ENCODE results near the gene APP.

Gene APP

DNA sequence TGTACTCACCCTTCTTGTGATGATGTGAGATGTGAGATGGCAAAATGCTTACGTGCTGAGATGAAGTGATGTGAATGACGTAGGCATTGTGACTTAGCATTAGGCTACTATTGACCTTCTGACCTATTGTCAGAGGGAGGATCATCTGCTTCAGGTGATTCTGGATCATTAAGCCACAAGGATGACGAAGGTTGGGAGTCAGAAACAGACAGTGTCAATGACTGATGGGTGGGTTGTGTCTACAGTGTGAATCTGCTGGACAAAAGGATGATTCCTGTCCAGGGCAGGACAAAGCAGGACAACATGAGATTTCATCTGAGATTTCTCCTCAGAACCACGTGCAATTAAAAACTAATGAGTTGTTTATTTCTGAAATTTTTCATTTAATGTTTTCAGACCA lies 306.8 kb downstream of the APP start:
- Histone ChIP-seq H3K4me1 (no peaks in the 10 kb centered on the region), H3K36me3 (no peaks in the 10 kb centered on the region), H3K9me3 (no peaks in the 10 kb centered on the region), H3K4me3 (ENCODE audit: low read depth, low read length) (no peak overlapping the region), H3K27me3 (no peaks in the 10 kb centered on the region)
- no peak for TF ChIP-seq CTCF (IDR thresholded peaks at IDR 0.05; ENCODE audit: low read depth, low read length)
- no peak for DNase-seq

- Histone ChIP-seq H3K9me3 (no peaks in the 10 kb centered on the region), H3K4me1 (no peaks in the 10 kb centered on the region), H3K36me3 (no peaks in the 10 kb centered on the region), H3K27me3 (no peaks in the 10 kb centered on the region), H3K4me3 (ENCODE audit: low read depth, low read length) (no peak overlapping the region)
- TF ChIP-seq CTCF (IDR thresholded peaks at IDR 0.05; ENCODE audit: low read depth, low read length), result no peak
- no peak for DNase-seq
Observed at GRCh38 chr21:25863031-25863430, 307.5 kb downstream of the APP start.

DNA sequence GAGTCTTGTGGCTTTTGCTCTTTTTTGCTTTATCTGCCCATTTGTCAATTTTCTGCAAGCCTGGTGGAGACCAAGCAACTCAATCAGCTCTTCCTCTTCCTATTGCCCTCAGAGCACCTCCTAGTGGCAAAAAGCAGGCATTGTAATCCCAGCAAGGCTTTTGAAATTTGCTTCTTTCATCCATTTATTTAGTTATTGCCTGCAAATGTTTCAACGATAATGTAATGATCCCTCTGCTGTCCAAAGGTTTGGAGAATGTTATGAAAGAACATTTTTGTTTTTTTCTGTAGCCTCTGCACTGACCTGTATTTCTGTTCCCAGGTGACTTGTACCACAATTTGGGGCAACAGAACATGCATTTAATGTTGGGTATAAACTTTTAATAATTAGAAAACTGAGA lies 308.0 kb downstream of the APP start:
- TF ChIP-seq CTCF (IDR thresholded peaks at IDR 0.05; ENCODE audit: low read depth, low read length), result peak; percentile 96
- Histone ChIP-seq H3K4me1 (no peaks in the 10 kb centered on the region), H3K36me3 (no peaks in the 10 kb centered on the region), H3K27me3 (no peaks in the 10 kb centered on the region), H3K4me3 (ENCODE audit: low read depth, low read length) (no peak overlapping the region), H3K9me3 (no peaks in the 10 kb centered on the region)
- peak; percentile 28 for DNase-seq

- DNase-seq, result no peak
- Histone ChIP-seq H3K4me1 (no peaks in the 10 kb centered on the region), H3K4me3 (ENCODE audit: low read depth, low read length) (no peak overlapping the region), H3K9me3 (no peaks in the 10 kb centered on the region), H3K36me3 (no peaks in the 10 kb centered on the region), H3K27me3 (no peaks in the 10 kb centered on the region)
- no peak for TF ChIP-seq CTCF (IDR thresholded peaks at IDR 0.05; ENCODE audit: low read depth, low read length)
Observed at GRCh38 chr21:25862112-25862511, 308.5 kb downstream of the APP start.

DNA sequence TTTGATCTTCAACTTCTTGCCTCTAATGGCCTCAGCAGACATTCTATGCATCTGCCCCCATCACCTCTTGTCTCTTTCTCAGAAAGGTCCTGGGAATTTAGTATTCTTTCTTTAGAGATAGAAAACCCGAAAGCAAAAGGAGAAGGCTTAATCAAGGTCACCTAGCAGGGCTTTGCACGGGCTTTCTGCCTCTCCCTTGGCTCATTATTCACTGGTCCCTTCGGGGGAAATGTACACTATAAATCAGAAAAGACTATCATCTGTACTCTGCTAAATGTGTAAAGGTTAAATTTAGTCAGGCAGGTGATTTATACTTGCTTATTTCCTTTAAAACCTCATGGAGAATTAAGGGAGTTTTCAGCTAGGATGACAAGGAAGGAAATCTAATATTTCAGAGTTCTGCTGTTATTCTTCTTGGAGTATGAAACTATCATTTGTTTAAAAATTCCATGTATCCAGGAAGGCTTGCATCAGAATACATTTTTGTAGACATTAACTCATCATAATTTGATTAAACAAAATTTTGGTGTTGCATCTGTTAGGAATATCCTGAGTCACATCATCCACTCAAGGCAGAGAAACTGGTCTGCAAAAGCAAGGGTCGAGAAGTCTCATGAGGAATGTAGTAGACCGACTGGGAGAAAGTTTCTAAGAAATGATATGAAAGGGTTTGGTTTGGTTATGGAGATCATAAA lies 311.2 kb downstream of the APP start:
- Histone ChIP-seq H3K4me3 (ENCODE audit: low read depth, low read length) (no peak overlapping the region), H3K4me1 (no peaks in the 10 kb centered on the region), H3K36me3 (no peaks in the 10 kb centered on the region), H3K27me3 (no peaks in the 10 kb centered on the region), H3K9me3 (no peaks in the 10 kb centered on the region)
- no peak for DNase-seq
- no peak for TF ChIP-seq CTCF (IDR thresholded peaks at IDR 0.05; ENCODE audit: low read depth, low read length)

DNA sequence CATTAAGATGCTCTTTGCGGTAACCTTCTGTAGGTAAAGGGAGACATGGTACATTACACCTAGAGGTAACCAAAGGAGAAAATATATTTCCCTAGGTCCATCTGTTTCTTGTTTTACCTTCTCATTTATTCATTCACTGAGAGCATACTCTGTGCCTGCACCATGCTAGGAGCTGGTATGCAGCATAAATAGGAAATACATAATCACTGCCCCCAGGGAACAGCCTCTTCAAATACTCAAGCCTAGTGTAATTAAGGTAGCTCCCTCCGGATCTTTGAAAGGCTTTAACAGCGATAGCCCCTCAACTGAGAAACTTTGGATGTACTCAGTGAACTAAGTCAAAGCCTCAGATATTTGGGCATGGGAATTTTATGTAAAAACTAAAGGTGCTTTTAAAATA lies 312.2 kb downstream of the APP start:
- no peak overlapping the region for H3K4me3 ChIP-seq (ENCODE audit: low read depth, low read length)
- H3K9me3 ChIP-seq, result no peaks in the 10 kb centered on the region
- H3K27me3 ChIP-seq, result no peaks in the 10 kb centered on the region
- H3K4me1 ChIP-seq, result no peaks in the 10 kb centered on the region
- no peaks in the 10 kb centered on the region for H3K36me3 ChIP-seq
- no peak for DNase-seq
- no peak for TF ChIP-seq CTCF (IDR thresholded peaks at IDR 0.05; ENCODE audit: low read depth, low read length)
